Activated CD8-positive, alpha-beta memory T cell treated with anti-CD3 and anti-CD28 coated beads, Interleukin-2, amount 50 U/mL, for 24 hours (primary cell): ENCODE results near the gene LMF2.

Experiments
- DNase-seq: peaks from one replicate; pipeline ENCODE4 v3.0.0-alpha.2; 2020; ENCODE audit errors: extremely low read depth

Gene LMF2

GRCh38 chr22:50464451-50464850 lies 43.1 kb downstream of the LMF2 start:
- DNase-seq: no peak

- DNase-seq: no peak
These were observed 44.2 kb downstream of the LMF2 start for GRCh38 chr22:50463188-50463900.

- DNase-seq: no peak
These were observed 45.4 kb downstream of the LMF2 start for GRCh38 chr22:50461979-50462540.

GRCh38 chr22:50461536-50461935 lies 46.0 kb downstream of the LMF2 start:
- DNase-seq: no peak

GRCh38 chr22:50460938-50461337 lies 46.6 kb downstream of the LMF2 start:
- DNase-seq: no peak

GRCh38 chr22:50459496-50460140 lies 47.9 kb downstream of the LMF2 start:
- DNase-seq: no peak

GRCh38 chr22:50459016-50459415 lies 48.5 kb downstream of the LMF2 start:
- no peak for DNase-seq

- DNase-seq: no peak
These were observed 50.9 kb downstream of the LMF2 start for GRCh38 chr22:50456466-50457234.

- no peak for DNase-seq
These were observed 51.5 kb downstream of the LMF2 start for GRCh38 chr22:50456026-50456425.

GRCh38 chr22:50455201-50455600 lies 52.3 kb downstream of the LMF2 start:
- no peak for DNase-seq

- no peak for DNase-seq
These were observed 52.9 kb downstream of the LMF2 start for GRCh38 chr22:50454556-50455075.
